CD4-positive, alpha-beta T cell (primary cell): Measurements from ENCODE around the gene DUSP22. TPM values are rescaled to one million over a fixed set of nuclear protein-coding genes. Genes with fewer than 3 reads are reported as not detected.

Source experiments
- ATAC-seq: fragments of 200-7000 bp; cut with Tn5 transposase; one replicate; pipeline ENCODE4 v1.10.0; 2022; ENCODE audit warnings: mild to moderate bottlenecking; ENCODE audit not compliant: poor library complexity
- CTCF ChIA-PET: fragments of 350-600 bp; sonication (Branson Sonifier 250); formaldehyde crosslinking; loops from one replicate; lab custom pipeline; 2021; ENCODE audit warnings: antibody characterized with exemption, inconsistent platforms; lab: Charles Lee
- POLR2A ChIA-PET: fragments of 350-600 bp; sonication (Branson Sonifier 250); formaldehyde crosslinking; loops from one replicate; lab custom pipeline; 2021; ENCODE audit warnings: antibody characterized with exemption, inconsistent platforms; lab: Charles Lee
- DNase-seq, 14 experiments: peaks; one replicate each; pipeline ENCODE4 v3.0.0-alpha.2; 2013 to 2020; ENCODE audit warnings: mixed read lengths in 2 of 14
- H3K27ac ChIP-seq, 2 donors: one replicate each; pipeline versions ENCODE4 v1.5.1 to v1.7.0; 2013; ENCODE audit warnings: low read length in 2 of 2, low read depth in 1 of 2, mild to moderate bottlenecking in 1 of 2
- H3K27me3 ChIP-seq, 2 experiments: 1 replicate in 1 of 2; 2 replicates in 1 of 2; pipeline versions ENCODE4 v1.6.1 to v1.7.0; 2013; ENCODE audit warnings: low read length in 2 of 2, control low read depth in 1 of 2, mild to moderate bottlenecking in 1 of 2, moderate library complexity in 1 of 2; ENCODE audit not compliant: insufficient read depth in 2 of 2, control insufficient read depth in 1 of 2
- H3K36me3 ChIP-seq: one replicate; pipeline ENCODE4 v1.6.1; 2013; ENCODE audit warnings: low read length, control low read depth; ENCODE audit not compliant: insufficient read depth
- H3K4me1 ChIP-seq: one replicate; pipeline ENCODE4 v1.6.1; 2013; ENCODE audit warnings: low read length, control low read depth; ENCODE audit not compliant: insufficient read depth
- H3K4me3 ChIP-seq: one replicate; pipeline ENCODE4 v1.5.1; 2013; ENCODE audit warnings: mild to moderate bottlenecking, low read length, moderate library complexity
- H3K9me3 ChIP-seq, 2 experiments: 1 replicate in 1 of 2; 2 replicates in 1 of 2; pipeline versions ENCODE4 v1.6.1 to v1.7.0; 2013; ENCODE audit warnings: low read length in 2 of 2, mild to moderate bottlenecking in 2 of 2, control low read depth in 1 of 2, moderate library complexity in 1 of 2; ENCODE audit not compliant: control insufficient read depth in 1 of 2, insufficient read depth in 1 of 2
- H3K27ac Mint-ChIP-seq: one replicate; pipeline ENCODE4 v1.8.0; 2020; ENCODE audit warnings: mixed read lengths
- H3K27me3 Mint-ChIP-seq: one replicate; pipeline ENCODE4 v1.8.0; 2021; ENCODE audit warnings: mixed read lengths
- H3K36me3 Mint-ChIP-seq: one replicate; pipeline ENCODE4 v1.8.0; 2021; ENCODE audit warnings: low read depth, mixed read lengths
- H3K4me1 Mint-ChIP-seq: one replicate; pipeline ENCODE4 v1.8.0; 2021; ENCODE audit warnings: low read depth, mixed read lengths
- H3K4me3 Mint-ChIP-seq: one replicate; pipeline ENCODE4 v1.8.0; 2020; ENCODE audit warnings: mild to moderate bottlenecking, mixed read lengths
- H3K9me3 Mint-ChIP-seq: one replicate; pipeline ENCODE4 v1.8.0; 2020; ENCODE audit warnings: mixed read lengths
- intact Hi-C, 2 experiments: fragments of 100-400 bp; cut with DNase I in 1 of 2; cut with micrococcal nuclease in 1 of 2; formaldehyde crosslinking; loops; one replicate each; pipeline versions ENCODE4 v1.15.1 to v1.9.0; 2023 to 2025; cut with DNase I, micrococcal nuclease
- total RNA-seq, 174 experiments: library from RNA in 2 of 174; stranded (reverse) in 2 of 174; gene quantifications; one replicate each; pipeline ENCODE4 v1.2.3 and lab custom pipeline; 2021 to 2026
- TF ChIP-seq, protein P1 (sequence below): fragments of 200-600 bp; IDR thresholded peaks from one replicate; pipeline ENCODE4 v1.8.0; 2022; ENCODE audit warnings: antibody characterized with exemption, mild to moderate bottlenecking

DUSP22 gene
- total RNA-seq, 2 experiments from 2014 or later: 25.4 to 26.3 TPM

DNA sequence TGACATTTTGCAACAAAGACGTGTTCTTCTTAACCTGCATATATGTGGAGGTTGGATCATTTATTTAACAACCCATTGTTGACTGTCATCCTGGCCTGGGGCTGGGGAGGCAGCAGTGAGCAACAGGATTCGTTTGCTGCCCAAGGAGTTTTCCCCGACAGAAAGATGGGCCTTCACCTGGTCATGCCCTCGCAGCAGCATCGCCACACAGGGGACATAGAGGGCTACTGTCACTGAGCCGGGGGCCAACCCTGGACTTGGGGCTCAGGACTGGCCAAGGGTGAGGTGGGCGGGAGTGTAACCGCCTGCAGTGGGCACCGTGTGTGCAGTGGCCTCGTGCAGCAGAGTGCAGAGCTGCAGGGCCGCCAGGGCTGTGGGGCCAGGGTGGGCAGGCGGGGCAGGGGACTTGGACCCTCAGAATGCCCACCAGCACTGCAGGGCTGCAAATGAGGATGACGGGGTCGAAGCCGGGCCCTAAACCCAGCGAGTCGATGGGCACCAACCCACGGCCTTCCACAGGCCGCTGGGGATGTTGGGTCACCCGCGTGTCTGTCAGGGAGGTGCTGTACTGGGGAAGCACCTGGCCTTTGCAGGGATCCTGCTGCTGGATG lies 11.8 kb downstream of the DUSP22 start:
- intact Hi-C loops: no loop called here
- Mint-ChIP-seq H3K36me3 (peaks cover 3% of the 10 kb centered on the region), H3K9me3 (no peaks in the 10 kb centered on the region), H3K27me3 (no peaks in the 10 kb centered on the region), H3K4me3 (no peak overlapping the region), H3K4me1 (peaks cover 7% of the 10 kb centered on the region), H3K27ac (no peak overlapping the region)
- CTCF ChIA-PET: no interaction called here
- POLR2A ChIA-PET: no interaction called here
- no peaks in the 10 kb centered on the region for H3K4me1 ChIP-seq
- no peak for ATAC-seq
- TF ChIP-seq, protein P1, sequence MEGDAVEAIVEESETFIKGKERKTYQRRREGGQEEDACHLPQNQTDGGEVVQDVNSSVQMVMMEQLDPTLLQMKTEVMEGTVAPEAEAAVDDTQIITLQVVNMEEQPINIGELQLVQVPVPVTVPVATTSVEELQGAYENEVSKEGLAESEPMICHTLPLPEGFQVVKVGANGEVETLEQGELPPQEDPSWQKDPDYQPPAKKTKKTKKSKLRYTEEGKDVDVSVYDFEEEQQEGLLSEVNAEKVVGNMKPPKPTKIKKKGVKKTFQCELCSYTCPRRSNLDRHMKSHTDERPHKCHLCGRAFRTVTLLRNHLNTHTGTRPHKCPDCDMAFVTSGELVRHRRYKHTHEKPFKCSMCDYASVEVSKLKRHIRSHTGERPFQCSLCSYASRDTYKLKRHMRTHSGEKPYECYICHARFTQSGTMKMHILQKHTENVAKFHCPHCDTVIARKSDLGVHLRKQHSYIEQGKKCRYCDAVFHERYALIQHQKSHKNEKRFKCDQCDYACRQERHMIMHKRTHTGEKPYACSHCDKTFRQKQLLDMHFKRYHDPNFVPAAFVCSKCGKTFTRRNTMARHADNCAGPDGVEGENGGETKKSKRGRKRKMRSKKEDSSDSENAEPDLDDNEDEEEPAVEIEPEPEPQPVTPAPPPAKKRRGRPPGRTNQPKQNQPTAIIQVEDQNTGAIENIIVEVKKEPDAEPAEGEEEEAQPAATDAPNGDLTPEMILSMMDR: no peak
- H3K27me3 ChIP-seq: no peaks in the 10 kb centered on the region
- no peak for DNase-seq
- H3K4me3 ChIP-seq: no peak overlapping the region
- H3K27ac ChIP-seq: no peak overlapping the region
- H3K9me3 ChIP-seq: peaks cover 0 to 38% of the 10 kb centered on the region in 2 experiments
- H3K36me3 ChIP-seq: no peaks in the 10 kb centered on the region

DNA sequence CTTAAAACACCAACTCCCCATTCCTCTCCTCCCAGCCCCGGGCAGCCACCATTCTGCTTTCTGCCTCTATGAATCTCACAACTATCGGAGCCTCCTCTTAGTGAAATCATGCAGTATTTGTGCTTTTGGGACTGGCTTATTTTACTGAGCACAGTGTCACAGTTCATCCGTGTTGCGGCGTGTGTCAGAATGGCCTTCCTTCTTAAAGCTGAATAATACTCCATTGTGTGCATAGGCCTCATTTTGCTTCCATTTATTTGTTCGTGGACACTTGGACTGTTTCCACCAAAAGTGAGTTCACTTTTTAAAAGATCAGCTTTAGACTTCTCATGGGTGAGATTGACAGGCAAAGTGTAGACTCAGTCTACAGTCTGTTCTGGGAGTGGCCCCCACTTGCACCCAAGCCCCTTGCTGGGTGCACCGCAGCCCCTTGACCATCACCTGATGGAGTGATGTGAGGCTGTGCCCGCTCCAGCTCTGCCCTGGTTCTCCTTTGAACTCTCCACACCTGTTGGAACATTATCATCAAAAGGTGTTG lies 12.6 kb downstream of the DUSP22 start:
- Mint-ChIP-seq H3K27me3 (no peaks in the 10 kb centered on the region), H3K4me1 (peaks cover 7% of the 10 kb centered on the region), H3K27ac (no peak overlapping the region), H3K4me3 (no peak overlapping the region), H3K9me3 (no peaks in the 10 kb centered on the region), H3K36me3 (peaks cover 10% of the 10 kb centered on the region)
- CTCF ChIA-PET: no interaction called here
- H3K9me3 ChIP-seq: peaks cover 0 to 36% of the 10 kb centered on the region in 2 experiments
- POLR2A ChIA-PET: interaction anchor here (0.6 kb wide), 1 partner anchor 40 kb away, joined by 5 read pairs; no protein-coding TSS in a partner anchor
- no peaks in the 10 kb centered on the region for H3K4me1 ChIP-seq
- no peaks in the 10 kb centered on the region for H3K36me3 ChIP-seq
- ATAC-seq (no peak), DNase-seq (no peak)
- intact Hi-C loops: no loop called here
- H3K27me3 ChIP-seq: no peaks in the 10 kb centered on the region
- TF ChIP-seq, protein P1: no peak
- no peak overlapping the region for H3K4me3 ChIP-seq
- no peak overlapping the region for H3K27ac ChIP-seq

DNA sequence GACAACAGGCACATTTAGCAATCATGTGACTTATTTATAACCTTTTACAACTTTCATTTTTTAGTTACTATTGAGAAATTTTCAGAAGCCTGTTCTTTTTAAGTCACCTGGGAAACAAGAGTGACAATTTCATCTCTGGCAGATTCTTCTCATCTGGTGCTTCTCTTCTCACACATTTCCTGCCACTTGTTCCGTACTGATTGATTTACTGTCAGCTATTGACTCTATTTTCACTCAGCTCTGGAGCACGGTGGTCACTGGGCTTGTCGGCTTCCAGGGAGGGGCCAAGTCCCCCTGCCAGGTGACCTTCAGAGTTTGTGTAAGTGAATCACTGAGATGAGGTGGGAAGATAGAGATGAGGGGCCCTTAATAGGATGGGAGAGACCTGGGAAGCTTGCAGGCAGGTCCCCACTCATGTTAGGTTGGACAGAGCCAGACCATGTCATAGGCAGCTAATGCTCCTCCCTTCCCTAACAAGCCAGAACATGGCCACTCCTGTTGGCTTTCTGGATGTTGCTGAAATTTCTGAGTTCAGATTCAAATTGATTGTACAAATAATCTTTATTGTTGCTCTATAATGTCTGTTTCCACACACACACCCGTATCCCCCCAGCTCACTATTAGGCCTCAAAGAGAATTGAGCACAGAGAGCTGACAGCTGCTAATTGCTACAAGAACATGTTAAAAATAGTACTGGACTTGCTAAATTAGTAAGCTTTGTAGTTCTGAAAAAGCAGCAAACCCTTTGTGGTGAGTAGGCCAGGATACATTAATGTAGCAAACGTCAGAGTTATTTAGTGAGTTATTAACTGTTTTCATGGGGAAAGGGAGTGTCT lies 13.3 kb downstream of the DUSP22 start:
- no peak overlapping the region for H3K27ac ChIP-seq
- DNase-seq (no peak), ATAC-seq (no peak)
- no peak overlapping the region for H3K4me3 ChIP-seq
- intact Hi-C loops: no loop called here
- TF ChIP-seq, protein P1: no peak
- H3K9me3 ChIP-seq: peaks cover 0 to 32% of the 10 kb centered on the region in 2 experiments
- no peaks in the 10 kb centered on the region for H3K27me3 Mint-ChIP-seq
- no peaks in the 10 kb centered on the region for H3K4me1 ChIP-seq
- no peak overlapping the region for H3K27ac Mint-ChIP-seq
- CTCF ChIA-PET: no interaction called here
- H3K36me3 ChIP-seq: no peaks in the 10 kb centered on the region
- no peaks in the 10 kb centered on the region for H3K9me3 Mint-ChIP-seq
- POLR2A ChIA-PET: interaction anchor here (0.6 kb wide), 1 partner anchor 41 kb away, joined by 5 read pairs; no protein-coding TSS in a partner anchor
- peaks cover 7% of the 10 kb centered on the region for H3K4me1 Mint-ChIP-seq
- H3K4me3 Mint-ChIP-seq: no peak overlapping the region
- no peaks in the 10 kb centered on the region for H3K27me3 ChIP-seq
- H3K36me3 Mint-ChIP-seq: peaks cover 10% of the 10 kb centered on the region
